ENCODE results near the gene AOPEP. TPM values are rescaled to one million over a fixed set of nuclear protein-coding genes. Genes with fewer than 3 reads are reported as not detected.

AOPEP gene
- total RNA-seq, 1 experiment from 2014 or later: 15.0 TPM

- Histone ChIP-seq H3T11ph (ENCODE audit: low read length) (no peak overlapping the region), H3K56ac (ENCODE audit: insufficient read length, low read depth, low read length) (no peak overlapping the region), H2BK20ac (ENCODE audit: low read depth, low read length, poor library complexity, severe bottlenecking) (no peak overlapping the region), H4K5ac (ENCODE audit: insufficient read length, low read depth, low read length) (no peak overlapping the region), H3K4ac (ENCODE audit: low read depth, low read length) (no peak overlapping the region), H3K23ac (ENCODE audit: insufficient read length, low read depth, low read length) (no peak overlapping the region), H4K8ac (replicated peaks; ENCODE audit: insufficient read length, low read depth, low read length) (no peak overlapping the region), H4K20me1 (ENCODE audit: control insufficient read depth, insufficient read depth, insufficient read length) (no peaks in the 10 kb centered on the region), H3K4me2 (ENCODE audit: insufficient read depth, insufficient read length, low read length) (peak overlapping the region; percentile 30), H3K14ac (ENCODE audit: insufficient read depth, low read length) (no peak overlapping the region), H3K9ac (ENCODE audit: extremely low read depth, insufficient read length, low read length) (no peak overlapping the region), H2BK15ac (ENCODE audit: low read depth, low read length) (no peak overlapping the region), H3K79me2 (ENCODE audit: insufficient read depth, low read length) (no peaks in the 10 kb centered on the region), H3K27me3 (ENCODE audit: insufficient read depth, low read length) (no peaks in the 10 kb centered on the region), H3K4me1 (ENCODE audit: insufficient read depth, low read length) (no peaks in the 10 kb centered on the region), H3K9me3 (ENCODE audit: control insufficient read depth, low read depth, low read length) (no peaks in the 10 kb centered on the region), H3K27ac (ENCODE audit: insufficient read length, low read depth, low read length) (no peak overlapping the region), H3K79me1 (ENCODE audit: insufficient read depth, low read depth, low read length, poor library complexity, severe bottlenecking) (no peaks in the 10 kb centered on the region), H3K23me2 (ENCODE audit: insufficient read length, low read depth, low read length, poor library complexity, severe bottlenecking) (no peaks in the 10 kb centered on the region), H2BK5ac (ENCODE audit: insufficient read length, low read length) (no peak overlapping the region), H3K18ac (ENCODE audit: insufficient read length, low read depth, low read length) (no peak overlapping the region), H2AK5ac (ENCODE audit: insufficient read length, low read length) (no peak overlapping the region), H2AFZ (ENCODE audit: low read length) (no peak overlapping the region), H4K91ac (ENCODE audit: insufficient read length, low read depth, low read length) (no peak overlapping the region), H2BK12ac (ENCODE audit: insufficient read length, low read depth, low read length) (no peak overlapping the region), H2BK120ac (ENCODE audit: low read depth, low read length, poor library complexity, severe bottlenecking) (no peak overlapping the region)
- peak overlapping the region in 2 of 3 experiments; percentile 65 to 89; a peak in 2 of 7 replicates for H3K27ac Mint-ChIP-seq
- WGBS (ENCODE audit: extremely low coverage, insufficient read length, low lambda C conversion rate): no CpG with 5 or more reads among the region's 4 CpGs
- no peak for DNase-seq
- peaks cover 27 to 60% of the 10 kb centered on the region in 2 experiments for H3K4me1 Mint-ChIP-seq
- H3K36me3 Mint-ChIP-seq (ENCODE audit: insufficient read depth in 1 of 3, low read depth in 3 of 3): peaks cover 7 to 20% (median 8%) of the 10 kb centered on the region in 3 experiments; a peak in 6 of 7 replicates
- peak overlapping the region in 1 of 2 experiments; percentile 74; a peak in 3 of 5 replicates for H3K4me3 Mint-ChIP-seq
- peaks cover 13% of the 10 kb centered on the region for H3K27me3 Mint-ChIP-seq (ENCODE audit: low read depth)
- H3K9me3 Mint-ChIP-seq: peaks cover 0 to 1% of the 10 kb centered on the region in 2 experiments; a peak in 1 of 5 replicates
- TF ChIP-seq CTCF (conservative IDR thresholded peaks at IDR 0.05): no peak
These were observed 99.1 kb downstream of the AOPEP start for GRCh38 chr9:94825611-94825958.
